IMR-90 (cell line): ENCODE results near the gene ISG15.

Experiments
- CTCF ChIP-seq: conservative IDR thresholded peaks from 2 replicates; pipeline ENCODE4 v1.5.1; 2012; ENCODE audit warnings: mild to moderate bottlenecking, low read depth, low read length, improper control_type of control experiment
- FOS ChIP-seq: fragments of 150-350 bp; IDR thresholded peaks from 2 replicates; pipeline ENCODE4 v1.6.1; 2016; ENCODE audit warnings: low read depth, low read length
- POLR2A ChIP-seq: IDR thresholded peaks from 2 replicates; pipeline ENCODE4 v1.6.1; 2012; ENCODE audit warnings: mild to moderate bottlenecking, low read depth, low read length

GRCh38 chr1:1049318-1050165 is 36.2 kb downstream of the ISG15 start:
- TF ChIP-seq POLR2A (no peak), CTCF (no peak), FOS (no peak)
